ENCODE data around the gene CFAP157.
A peak's percentile ranks its signal among the peaks of the same experiment; 100 is the strongest.

The CFAP157 gene

GRCh38 chr9:127744398-127745110 is 37.8 kb downstream of the CFAP157 start:
- TF ChIP-seq GATA2 (IDR thresholded peaks at IDR 0.05; ENCODE audit: low read depth, low read length) (no peak), GATA3 (IDR thresholded peaks at IDR 0.05; ENCODE audit: low read depth, low read length) (no peak)

- TF ChIP-seq GATA3 (IDR thresholded peaks at IDR 0.05; ENCODE audit: low read depth, low read length) (no peak), GATA2 (IDR thresholded peaks at IDR 0.05; ENCODE audit: low read depth, low read length) (no peak)
These were observed 40.3 kb downstream of the CFAP157 start for GRCh38 chr9:127746959-127747569.

GRCh38 chr9:127749090-127749787 is 42.5 kb downstream of the CFAP157 start:
- TF ChIP-seq GATA2 (IDR thresholded peaks at IDR 0.05; ENCODE audit: low read depth, low read length) (no peak), GATA3 (IDR thresholded peaks at IDR 0.05; ENCODE audit: low read depth, low read length) (no peak)

- TF ChIP-seq GATA3 (IDR thresholded peaks at IDR 0.05; ENCODE audit: low read depth, low read length) (no peak), GATA2 (IDR thresholded peaks at IDR 0.05; ENCODE audit: low read depth, low read length) (no peak)
These were observed 44.7 kb downstream of the CFAP157 start for GRCh38 chr9:127751269-127752054.

GRCh38 chr9:127753148-127753547 is 46.4 kb downstream of the CFAP157 start:
- TF ChIP-seq GATA2 (IDR thresholded peaks at IDR 0.05; ENCODE audit: low read depth, low read length) (no peak), GATA3 (IDR thresholded peaks at IDR 0.05; ENCODE audit: low read depth, low read length) (no peak)

- TF ChIP-seq GATA2 (IDR thresholded peaks at IDR 0.05; ENCODE audit: low read depth, low read length), result no peak
- no peak for TF ChIP-seq GATA3 (IDR thresholded peaks at IDR 0.05; ENCODE audit: low read depth, low read length)
These were observed 46.8 kb downstream of the CFAP157 start for GRCh38 chr9:127753622-127754021.

GRCh38 chr9:127754099-127755060 is 47.6 kb downstream of the CFAP157 start:
- TF ChIP-seq GATA3 (IDR thresholded peaks at IDR 0.05; ENCODE audit: low read depth, low read length) (no peak), GATA2 (IDR thresholded peaks at IDR 0.05; ENCODE audit: low read depth, low read length) (no peak)

- no peak for TF ChIP-seq GATA2 (IDR thresholded peaks at IDR 0.05; ENCODE audit: low read depth, low read length)
- no peak for TF ChIP-seq GATA3 (IDR thresholded peaks at IDR 0.05; ENCODE audit: low read depth, low read length)
These were observed 48.6 kb downstream of the CFAP157 start for GRCh38 chr9:127755061-127756060.

GRCh38 chr9:127756233-127756632 is 49.4 kb downstream of the CFAP157 start:
- TF ChIP-seq GATA3 (IDR thresholded peaks at IDR 0.05; ENCODE audit: low read depth, low read length) (no peak), GATA2 (IDR thresholded peaks at IDR 0.05; ENCODE audit: low read depth, low read length) (no peak)

GRCh38 chr9:127758843-127759242 is 52.1 kb downstream of the CFAP157 start:
- no peak for TF ChIP-seq GATA3 (IDR thresholded peaks at IDR 0.05; ENCODE audit: low read depth, low read length)
- 0 out of 2 replicates have a peak, but pooled peaks have one; percentile 15 for TF ChIP-seq GATA2 (IDR thresholded peaks at IDR 0.05; ENCODE audit: low read depth, low read length)

GRCh38 chr9:127761061-127761460 is 54.3 kb downstream of the CFAP157 start:
- TF ChIP-seq GATA3 (IDR thresholded peaks at IDR 0.05; ENCODE audit: low read depth, low read length), result no peak

GRCh38 chr9:127761491-127761956 is 54.7 kb downstream of the CFAP157 start:
- TF ChIP-seq GATA3 (IDR thresholded peaks at IDR 0.05; ENCODE audit: low read depth, low read length) (no peak), GATA2 (IDR thresholded peaks at IDR 0.05; ENCODE audit: low read depth, low read length) (peak; percentile 40; the same call in 1 of the 2 replicates)
